ENCODE results near the gene DEPDC1B. TPM values are rescaled to one million over a fixed set of nuclear protein-coding genes. Genes with fewer than 3 reads are reported as not detected.
A peak's percentile ranks its signal among the peaks of the same experiment; 100 is the strongest.

Gene DEPDC1B
- total and polyA plus RNA-seq, 2 experiments from 2014 or later, result 9.0 to 27.5 TPM

GRCh38 chr5:60672693-60673264, 27.2 kb downstream of the DEPDC1B start:
- 42% methylated on average over 3 of the region's 3 CpGs for WGBS (ENCODE audit: low lambda C conversion rate, missing lambda C conversion rate)
- H3K27me3 ChIP-seq, result no peaks in the 10 kb centered on the region
- no peak for TF ChIP-seq EZH2phosphoT487 (IDR thresholded peaks at IDR 0.05; ENCODE audit: low read depth, severe bottlenecking, unreplicated experiment)
- no peak for TF ChIP-seq CTCF (IDR thresholded peaks at IDR 0.05; ENCODE audit: poor library complexity)
- no peak for TF ChIP-seq EZH2 (IDR thresholded peaks at IDR 0.05; ENCODE audit: borderline replicate concordance)
- no peaks in the 10 kb centered on the region for H3K36me3 ChIP-seq (replicated peaks; ENCODE audit: insufficient read depth, low read depth)
- H3K4me1 ChIP-seq (ENCODE audit: insufficient read depth), result peaks cover 28% of the 10 kb centered on the region
- peak overlapping the region; percentile 92 for H3K27ac ChIP-seq
- no peak overlapping the region for H2AFZ ChIP-seq
- H3K9me3 ChIP-seq (ENCODE audit: low read depth), result no peaks in the 10 kb centered on the region
- DNase-seq (ENCODE audit: low spot score), result peak; percentile 63
- no peaks in the 10 kb centered on the region for H3K9me2 ChIP-seq (replicated peaks; ENCODE audit: insufficient read depth)
- peak overlapping the region; percentile 59 for H3K4me2 ChIP-seq
- no peak overlapping the region for H3K4me3 ChIP-seq
- H4K20me1 ChIP-seq (ENCODE audit: insufficient read depth, poor library complexity, severe bottlenecking), result no peaks in the 10 kb centered on the region
- H3K79me2 ChIP-seq, result peaks cover 10% of the 10 kb centered on the region

- H3K9me3 ChIP-seq (ENCODE audit: low read depth), result no peaks in the 10 kb centered on the region
- WGBS (ENCODE audit: low lambda C conversion rate, missing lambda C conversion rate), result 63% methylated on average over 6 of the region's 6 CpGs
- no peaks in the 10 kb centered on the region for H3K9me2 ChIP-seq (replicated peaks; ENCODE audit: insufficient read depth)
- peaks cover 28% of the 10 kb centered on the region for H3K4me1 ChIP-seq (ENCODE audit: insufficient read depth)
- H4K20me1 ChIP-seq (ENCODE audit: insufficient read depth, poor library complexity, severe bottlenecking), result no peaks in the 10 kb centered on the region
- H3K4me3 ChIP-seq, result no peak overlapping the region
- H3K4me2 ChIP-seq, result peak overlapping the region; percentile 59
- H3K79me2 ChIP-seq, result peaks cover 10% of the 10 kb centered on the region
- H3K27me3 ChIP-seq, result no peaks in the 10 kb centered on the region
- no peaks in the 10 kb centered on the region for H3K36me3 ChIP-seq (replicated peaks; ENCODE audit: insufficient read depth, low read depth)
- H2AFZ ChIP-seq, result no peak overlapping the region
- TF ChIP-seq EZH2phosphoT487 (IDR thresholded peaks at IDR 0.05; ENCODE audit: low read depth, severe bottlenecking, unreplicated experiment) (no peak), EZH2 (IDR thresholded peaks at IDR 0.05; ENCODE audit: borderline replicate concordance) (no peak), CTCF (IDR thresholded peaks at IDR 0.05; ENCODE audit: poor library complexity) (no peak)
- H3K27ac ChIP-seq, result peak overlapping the region; percentile 92
- DNase-seq (ENCODE audit: low spot score), result peak; percentile 29
These were observed 27.9 kb downstream of the DEPDC1B start for GRCh38 chr5:60671899-60672692.

- H3K4me1 ChIP-seq (ENCODE audit: insufficient read depth), result peaks cover 28% of the 10 kb centered on the region
- H3K36me3 ChIP-seq (replicated peaks; ENCODE audit: insufficient read depth, low read depth), result no peaks in the 10 kb centered on the region
- WGBS (ENCODE audit: low lambda C conversion rate, missing lambda C conversion rate), result 92% methylated on average over 2 of the region's 2 CpGs
- H3K79me2 ChIP-seq, result peaks cover 14% of the 10 kb centered on the region
- no peak overlapping the region for H3K4me2 ChIP-seq
- TF ChIP-seq EZH2phosphoT487 (IDR thresholded peaks at IDR 0.05; ENCODE audit: low read depth, severe bottlenecking, unreplicated experiment) (no peak), EZH2 (IDR thresholded peaks at IDR 0.05; ENCODE audit: borderline replicate concordance) (no peak), CTCF (IDR thresholded peaks at IDR 0.05; ENCODE audit: poor library complexity) (no peak)
- H3K27me3 ChIP-seq, result no peaks in the 10 kb centered on the region
- H3K4me3 ChIP-seq, result no peak overlapping the region
- H3K27ac ChIP-seq, result peak overlapping the region; percentile 92
- no peaks in the 10 kb centered on the region for H4K20me1 ChIP-seq (ENCODE audit: insufficient read depth, poor library complexity, severe bottlenecking)
- H2AFZ ChIP-seq, result no peak overlapping the region
- no peaks in the 10 kb centered on the region for H3K9me3 ChIP-seq (ENCODE audit: low read depth)
- no peaks in the 10 kb centered on the region for H3K9me2 ChIP-seq (replicated peaks; ENCODE audit: insufficient read depth)
- no peak for DNase-seq (ENCODE audit: low spot score)
These were observed 29.2 kb downstream of the DEPDC1B start for GRCh38 chr5:60670749-60671148.

All from hepatocyte (in vitro differentiated cells).